SU-DHL-6 (cell line): ENCODE results near the gene VAPB.

Source experiments
- H2AFZ ChIP-seq: fragments of 200-600 bp; sonication (generic); 2 replicates; pipeline ENCODE4 v1.6.1; 2014; ENCODE audit warnings: low read depth, mild to moderate bottlenecking, moderate library complexity, mixed read lengths, antibody characterized with exemption, low read length; ENCODE audit not compliant: severe bottlenecking
- H3F3A ChIP-seq: fragments of 200-600 bp; shearing (Covaris generic); 2 replicates; pipeline ENCODE4 v1.6.0; 2016; ENCODE audit warnings: antibody characterized with exemption, mild to moderate bottlenecking; ENCODE audit not compliant: insufficient read depth
- H3K27ac ChIP-seq: fragments of 200-600 bp; sonication (generic); 2 replicates; pipeline ENCODE4 v1.5.1; 2016; ENCODE audit warnings: low read depth, mild to moderate bottlenecking, low read length, moderate library complexity, mixed read lengths
- H3K27me3 ChIP-seq: fragments of 200-600 bp; sonication (generic), shearing (Covaris generic); 2 replicates; pipeline ENCODE4 v1.6.0; 2014; ENCODE audit warnings: mild to moderate bottlenecking, low read length
- H3K36me3 ChIP-seq: fragments of 200-600 bp; sonication (generic); 2 replicates; pipeline ENCODE4 v1.6.1; 2014; ENCODE audit warnings: mild to moderate bottlenecking, low read length, mixed read lengths
- H3K4me2 ChIP-seq: fragments of 300-600, 200-600 bp; shearing (Covaris generic), sonication (generic); 2 replicates; pipeline ENCODE4 v1.6.0; 2014; ENCODE audit warnings: low read length, low read depth, mild to moderate bottlenecking; ENCODE audit not compliant: poor library complexity, severe bottlenecking
- H3K4me3 ChIP-seq: fragments of 200-600 bp; sonication (generic); 2 replicates; pipeline ENCODE4 v1.5.1; 2014; ENCODE audit warnings: antibody characterized with exemption, low read length, mild to moderate bottlenecking, mixed read lengths; ENCODE audit not compliant: insufficient read depth, poor library complexity, severe bottlenecking
- H3K79me2 ChIP-seq: fragments of 200-600 bp; sonication (generic); 2 replicates; pipeline ENCODE4 v1.6.1; 2014; ENCODE audit warnings: mild to moderate bottlenecking, low read length, moderate library complexity; ENCODE audit not compliant: insufficient read depth
- H3K9ac ChIP-seq: fragments of 200-600 bp; sonication (generic); 2 replicates; pipeline ENCODE4 v1.7.0; 2014; ENCODE audit warnings: mild to moderate bottlenecking, low read length
- H3K9me2 ChIP-seq: fragments of 200-600 bp; sonication (generic); replicated peaks from 2 replicates; pipeline ENCODE4 v1.6.1; 2014; ENCODE audit warnings: low read length; ENCODE audit not compliant: insufficient read depth
- H3K9me3 ChIP-seq: fragments of 200-600 bp; sonication (generic); 2 replicates; pipeline ENCODE4 v1.6.1; 2014; ENCODE audit warnings: low read length, mixed read lengths; ENCODE audit not compliant: insufficient read depth
- H4K20me1 ChIP-seq: fragments of 200-600 bp; sonication (generic); 2 replicates; pipeline ENCODE4 v1.6.1; 2014; ENCODE audit warnings: low read depth, mild to moderate bottlenecking, antibody characterized with exemption, low read length, moderate library complexity, mixed read lengths
- CTCF ChIP-seq: fragments of 200-600 bp; sonication (generic); IDR thresholded peaks from one replicate; pipeline ENCODE4 v1.5.1; 2017; ENCODE audit warnings: antibody characterized with exemption, mild to moderate bottlenecking, low read length, moderate library complexity; ENCODE audit not compliant: insufficient read depth, poor library complexity, severe bottlenecking
- EZH2phosphoT487 ChIP-seq: fragments of 200-600 bp; sonication (generic), shearing (Covaris generic); conservative IDR thresholded peaks from 2 replicates; pipeline ENCODE4 v1.6.1; 2018; ENCODE audit warnings: mild to moderate bottlenecking, antibody characterized with exemption, low read length, moderate library complexity, mixed read lengths

VAPB gene

GRCh38 chr20:58441723-58442122 lies 52.7 kb downstream of the VAPB start:
- no peak for TF ChIP-seq CTCF
- no peak for TF ChIP-seq EZH2phosphoT487
- peaks cover 9% of the 10 kb centered on the region; the same call in 1 of the 2 replicates for H3K36me3 ChIP-seq

GRCh38 chr20:58444746-58445255 lies 55.8 kb downstream of the VAPB start:
- H3K27ac ChIP-seq, result no peak overlapping the region
- H2AFZ ChIP-seq, result no peak overlapping the region
- H3K4me2 ChIP-seq, result no peak overlapping the region
- no peaks in the 10 kb centered on the region for H3K9me2 ChIP-seq
- no peaks in the 10 kb centered on the region; the same call in 1 of the 2 replicates for H3F3A ChIP-seq
- no peak overlapping the region for H3K9ac ChIP-seq
- H3K79me2 ChIP-seq, result peaks cover 20% of the 10 kb centered on the region; the same call in 1 of the 2 replicates
- no peak overlapping the region for H3K4me3 ChIP-seq
- H4K20me1 ChIP-seq, result peaks cover 4% of the 10 kb centered on the region; the same call in 1 of the 2 replicates
- H3K9me3 ChIP-seq, result no peaks in the 10 kb centered on the region
- TF ChIP-seq CTCF (no peak), EZH2phosphoT487 (no peak)
- no peaks in the 10 kb centered on the region for H3K27me3 ChIP-seq
- H3K36me3 ChIP-seq, result no peaks in the 10 kb centered on the region; the same call in 1 of the 2 replicates

More at GRCh38 chr20:58441723-58442122, 52.7 kb downstream of the VAPB start:
- H2AFZ ChIP-seq, result no peak overlapping the region
- H3F3A ChIP-seq, result no peaks in the 10 kb centered on the region; the same call in 1 of the 2 replicates
- H3K79me2 ChIP-seq, result peaks cover 50% of the 10 kb centered on the region
- no peak overlapping the region for H3K27ac ChIP-seq
- no peak overlapping the region for H3K4me2 ChIP-seq
- no peaks in the 10 kb centered on the region for H3K9me3 ChIP-seq
- H3K4me3 ChIP-seq, result no peak overlapping the region
- no peaks in the 10 kb centered on the region for H3K9me2 ChIP-seq
- H4K20me1 ChIP-seq, result peaks cover 4% of the 10 kb centered on the region; the same call in 1 of the 2 replicates
- H3K27me3 ChIP-seq, result no peaks in the 10 kb centered on the region
- no peak overlapping the region for H3K9ac ChIP-seq

DNA sequence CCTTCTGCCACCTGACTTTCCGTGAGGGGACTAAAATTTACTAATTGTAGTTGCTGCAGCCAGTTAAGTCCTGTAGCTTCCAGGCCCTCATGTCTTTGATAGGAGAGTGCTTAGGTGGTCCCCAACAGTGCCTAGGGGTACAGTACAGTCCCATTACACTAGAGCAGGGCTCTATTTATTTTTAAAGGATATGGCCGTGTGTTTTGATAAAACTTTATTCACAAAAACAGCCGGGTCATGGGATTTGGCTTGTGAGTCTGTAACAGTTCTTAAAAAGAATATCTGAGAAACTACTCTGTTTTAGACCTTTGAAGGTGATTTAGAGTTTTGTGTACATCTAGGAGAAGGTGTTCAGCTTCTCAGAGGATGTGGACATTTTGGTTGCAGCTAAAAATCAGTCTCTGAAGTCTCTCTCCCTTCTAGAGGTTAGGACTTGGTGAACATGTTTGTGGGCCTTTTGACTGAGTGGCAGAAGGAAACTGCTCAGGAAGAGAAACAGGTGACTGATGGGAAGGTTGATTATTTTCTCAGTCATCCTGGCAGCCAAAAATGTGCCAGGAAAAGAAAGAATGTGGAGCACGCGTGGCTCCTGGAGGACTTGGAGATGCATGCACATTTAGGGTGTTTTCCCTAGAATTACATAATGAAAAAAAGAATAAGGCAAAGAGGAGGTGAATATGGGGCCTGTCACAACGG lies 57.4 kb downstream of the VAPB start:
- Histone ChIP-seq H3K79me2 (0 out of 2 replicates have a peak, but pooled peaks cover 10% of the 10 kb centered on the region), H3K9me3 (no peaks in the 10 kb centered on the region), H3K9me2 (no peaks in the 10 kb centered on the region), H3K27ac (no peak overlapping the region), H2AFZ (no peak overlapping the region), H3K27me3 (no peaks in the 10 kb centered on the region), H3K36me3 (no peaks in the 10 kb centered on the region; the same call in 1 of the 2 replicates), H3K4me2 (no peak overlapping the region), H3K9ac (no peak overlapping the region), H3K4me3 (no peak overlapping the region), H3F3A (no peaks in the 10 kb centered on the region; the same call in 1 of the 2 replicates), H4K20me1 (0 out of 2 replicates have a peak, but pooled peaks cover 4% of the 10 kb centered on the region)
- TF ChIP-seq CTCF, result no peak
